H1 (cell line): ENCODE measurements around the gene ITGB2. TPM values are rescaled to one million over a fixed set of nuclear protein-coding genes. Genes with fewer than 3 reads are reported as not detected.

Experiments used
- CTCF ChIA-PET: fragments of 300-600 bp; sonication (Branson Sonifier 250); formaldehyde crosslinking; loops from one replicate; lab custom pipeline; 2021; ENCODE audit not compliant: partially characterized antibody; lab: Charles Lee
- POLR2A ChIA-PET: fragments of 300-600 bp; sonication (Branson Sonifier 250); formaldehyde crosslinking; loops from one replicate; lab custom pipeline; 2021; ENCODE audit warnings: inconsistent platforms; ENCODE audit not compliant: partially characterized antibody; lab: Charles Lee
- DNase-seq, 2 experiments: peaks; one replicate each; pipeline versions ENCODE4 v3.0.0 to v3.0.0-alpha.2; 2010 to 2022; ENCODE audit warnings: low spot score in 2 of 2, low read depth in 1 of 2, mixed read lengths in 1 of 2
- FAIRE-seq: peaks from 2 replicates; lab custom pipeline; 2011; peaks lifted over from hg19 to GRCh38; lab: Jason Lieb, UNC
- H2AFZ ChIP-seq: 2 replicates; pipeline ENCODE4 v1.8.1; 2012; ENCODE audit warnings: low read length, inconsistent platforms
- H2AK5ac ChIP-seq: 2 replicates; pipeline ENCODE4 v1.6.1; 2013; ENCODE audit warnings: low read depth, low read length
- H2BK120ac ChIP-seq: replicated peaks from 2 replicates; pipeline ENCODE3; 2013; ENCODE audit warnings: low read depth, low read length, inconsistent platforms
- H2BK12ac ChIP-seq: 2 replicates; pipeline ENCODE4 v1.6.1; 2013; ENCODE audit warnings: low read depth, low read length
- H2BK15ac ChIP-seq: 2 replicates; pipeline ENCODE4 v1.6.1; 2013; ENCODE audit warnings: low read length
- H2BK20ac ChIP-seq: 2 replicates; pipeline ENCODE4 v1.6.1; 2013; ENCODE audit warnings: low read length
- H2BK5ac ChIP-seq: 2 replicates; pipeline ENCODE4 v1.6.1; 2013; ENCODE audit warnings: low read depth, low read length
- H3K14ac ChIP-seq: 2 replicates; pipeline ENCODE4 v1.6.1; 2013; ENCODE audit warnings: inconsistent platforms; ENCODE audit not compliant: insufficient read length
- H3K18ac ChIP-seq: 2 replicates; pipeline ENCODE4 v1.6.1; 2013; ENCODE audit warnings: low read length; ENCODE audit errors: extremely low read depth
- H3K23ac ChIP-seq: 2 replicates; pipeline ENCODE4 v1.6.1; 2013; ENCODE audit warnings: inconsistent platforms; ENCODE audit not compliant: insufficient read length
- H3K23me2 ChIP-seq: 2 replicates; pipeline ENCODE4 v1.6.1; 2013; ENCODE audit warnings: low read depth, low read length
- H3K27ac ChIP-seq: 2 replicates; pipeline ENCODE4 v1.6.1; 2011; ENCODE audit warnings: low read depth, low read length, inconsistent platforms
- H3K27me3 ChIP-seq, 4 experiments: replicated peaks in 1 of 4; 1 replicate in 1 of 4; 2 replicates in 3 of 4; pipeline versions ENCODE4 v1.6.1 to v1.8.1; 2011 to 2013; ENCODE audit warnings: low read length in 3 of 4, mild to moderate bottlenecking in 3 of 4, inconsistent platforms in 2 of 4, mixed read lengths in 2 of 4, moderate library complexity in 1 of 4; ENCODE audit not compliant: control insufficient read depth in 3 of 4, insufficient read depth in 3 of 4; ENCODE audit errors: extremely low read depth in 1 of 4
- H3K36me3 ChIP-seq, 4 experiments: 2 replicates each; pipeline versions ENCODE4 v1.6.1 to v1.8.1; 2011 to 2013; ENCODE audit warnings: mild to moderate bottlenecking in 4 of 4, low read length in 3 of 4, moderate library complexity in 2 of 4, control low read depth in 1 of 4, inconsistent platforms in 1 of 4; ENCODE audit not compliant: insufficient read depth in 4 of 4, control insufficient read depth in 2 of 4
- H3K4ac ChIP-seq: replicated peaks from 2 replicates; pipeline ENCODE3; 2013; ENCODE audit warnings: low read length, low read depth, mixed read lengths, inconsistent platforms; ENCODE audit not compliant: insufficient read length
- H3K4me1 ChIP-seq, 4 experiments: replicated peaks in 1 of 4; 1 replicate in 1 of 4; 2 replicates in 3 of 4; pipeline versions ENCODE4 v1.6.1 to v1.8.1; 2011 to 2013; ENCODE audit warnings: low read length in 3 of 4, inconsistent platforms in 2 of 4, mixed read lengths in 1 of 4; ENCODE audit not compliant: insufficient read depth in 4 of 4, control insufficient read depth in 3 of 4
- H3K4me2 ChIP-seq, 2 experiments: 2 replicates each; pipeline versions ENCODE4 v1.6.1 to v1.8.1; 2011 to 2013; ENCODE audit warnings: low read depth in 2 of 2, low read length in 2 of 2, control low read depth in 1 of 2, inconsistent platforms in 1 of 2, mild to moderate bottlenecking in 1 of 2; ENCODE audit not compliant: insufficient read depth in 1 of 2
- H3K4me3 ChIP-seq, 4 experiments: fragments of 200-600, 300-600 bp in 1 of 4; sonication (generic), shearing (Covaris generic), sonication (Bioruptor Twin) in 1 of 4; 2 replicates each; pipeline versions ENCODE4 v1.5.1 to v1.8.1; 2011 to 2016; ENCODE audit warnings: low read length in 4 of 4, low read depth in 3 of 4, control low read depth in 2 of 4, inconsistent platforms in 2 of 4, mild to moderate bottlenecking in 2 of 4, mixed read lengths in 1 of 4, moderate library complexity in 1 of 4; ENCODE audit not compliant: insufficient read depth in 2 of 4; ENCODE audit errors: extremely low read depth in 1 of 4
- H3K56ac ChIP-seq: replicated peaks from 2 replicates; pipeline ENCODE3; 2013; ENCODE audit warnings: low read depth, mild to moderate bottlenecking, mixed read lengths, low read length, inconsistent platforms; ENCODE audit not compliant: insufficient read length
- H3K79me1 ChIP-seq: 2 replicates; pipeline ENCODE4 v1.6.1; 2013; ENCODE audit warnings: low read depth, low read length, control low read depth
- H3K79me2 ChIP-seq, 2 experiments: 2 replicates each; pipeline versions ENCODE4 v1.6.1 to v1.8.1; 2012 to 2013; ENCODE audit warnings: low read length in 2 of 2, mild to moderate bottlenecking in 2 of 2, inconsistent platforms in 1 of 2; ENCODE audit not compliant: insufficient read depth in 2 of 2, control insufficient read depth in 1 of 2
- H3K9ac ChIP-seq, 4 experiments: replicated peaks in 1 of 4; 1 replicate in 1 of 4; 2 replicates in 3 of 4; pipeline versions ENCODE4 v1.6.1 to v1.8.1; 2011 to 2013; ENCODE audit warnings: low read depth in 3 of 4, low read length in 3 of 4, control low read depth in 2 of 4, mild to moderate bottlenecking in 2 of 4, moderate library complexity in 2 of 4, inconsistent platforms in 1 of 4; ENCODE audit errors: extremely low read depth in 1 of 4
- H3K9me3 ChIP-seq, 2 experiments: 2 replicates each; pipeline versions ENCODE4 v1.6.1 to v1.8.1; 2012 to 2013; ENCODE audit warnings: mild to moderate bottlenecking in 2 of 2, moderate library complexity in 2 of 2, control low read depth in 1 of 2, inconsistent platforms in 1 of 2, low read depth in 1 of 2, low read length in 1 of 2, mixed read lengths in 1 of 2; ENCODE audit not compliant: insufficient read depth in 2 of 2
- H4K20me1 ChIP-seq, 2 experiments: replicated peaks in 1 of 2; 2 replicates each; pipeline versions ENCODE3 to v1.8.1; 2011 to 2013; ENCODE audit warnings: inconsistent platforms in 2 of 2, low read length in 2 of 2, mild to moderate bottlenecking in 1 of 2; ENCODE audit not compliant: insufficient read depth in 2 of 2, control insufficient read depth in 1 of 2
- H4K5ac ChIP-seq: 2 replicates; pipeline ENCODE4 v1.6.1; 2013; ENCODE audit warnings: low read length, low read depth, mixed read lengths, inconsistent platforms; ENCODE audit not compliant: insufficient read length
- H4K8ac ChIP-seq: 2 replicates; pipeline ENCODE4 v1.8.0; 2013; ENCODE audit warnings: mild to moderate bottlenecking, moderate library complexity, low read length, inconsistent platforms; ENCODE audit not compliant: insufficient read depth; ENCODE audit errors: extremely low read depth
- H4K91ac ChIP-seq: replicated peaks from 2 replicates; pipeline ENCODE3; 2013; ENCODE audit warnings: low read length, mixed read lengths, inconsistent platforms; ENCODE audit not compliant: insufficient read length
- BACH1 ChIP-seq: IDR thresholded peaks from 2 replicates; pipeline ENCODE4 v1.6.1; 2012; ENCODE audit warnings: low read length, improper control_type of control experiment
- CBX5 ChIP-seq: fragments of 300-800, 300-1000 bp; sonication (generic); IDR thresholded peaks from 2 replicates; pipeline ENCODE4 v1.7.1; 2016; ENCODE audit warnings: antibody characterized with exemption, low read length, low read depth
- CBX8 ChIP-seq: fragments of 300-800, 300-1000 bp; sonication (generic); IDR thresholded peaks from 2 replicates; pipeline ENCODE4 v1.7.1; 2016; ENCODE audit warnings: low read depth, low read length, borderline replicate concordance
- CREB1 ChIP-seq: IDR thresholded peaks from 2 replicates; pipeline ENCODE4 v1.6.1; 2012; ENCODE audit warnings: inconsistent platforms
- GABPA ChIP-seq: IDR thresholded peaks from 2 replicates; pipeline ENCODE4 v1.6.1; 2011; ENCODE audit warnings: mild to moderate bottlenecking, low read length, moderate library complexity, borderline replicate concordance; ENCODE audit not compliant: insufficient read depth
- GTF2F1 ChIP-seq: IDR thresholded peaks from 2 replicates; pipeline ENCODE4 v1.6.1; 2012; ENCODE audit warnings: low read depth, low read length, improper control_type of control experiment, borderline replicate concordance
- KDM1A ChIP-seq: fragments of 200-600, 300-600 bp; sonication (generic); IDR thresholded peaks from 2 replicates; pipeline ENCODE4 v1.7.1; 2016; ENCODE audit warnings: mild to moderate bottlenecking, low read length, borderline replicate concordance
- MAFK ChIP-seq: IDR thresholded peaks from 2 replicates; pipeline ENCODE4 v1.6.1; 2012; ENCODE audit warnings: low read depth, mild to moderate bottlenecking, improper control_type of control experiment, low read length
- POLR2AphosphoS5 ChIP-seq: IDR thresholded peaks from 2 replicates; pipeline ENCODE4 v1.6.1; 2011; ENCODE audit warnings: low read depth, low read length
- RBBP5 ChIP-seq: IDR thresholded peaks from 2 replicates; pipeline ENCODE4 v1.7.1; 2012; ENCODE audit warnings: low read depth, mild to moderate bottlenecking, inconsistent platforms, low read length, moderate library complexity, borderline replicate concordance
- YY1 ChIP-seq: IDR thresholded peaks from 2 replicates; pipeline ENCODE4 v1.6.1; 2011; ENCODE audit warnings: low read depth, mild to moderate bottlenecking, low read length
- ZNF274 ChIP-seq: IDR thresholded peaks from 2 replicates; pipeline ENCODE4 v1.7.0; 2012; ENCODE audit warnings: low read length, borderline replicate concordance; ENCODE audit errors: extremely low read depth
- WGBS, 2 experiments: shearing (Covaris generic) in 1 of 2; methylation state at CpG; one replicate each; pipeline versions ENCODE4 v1.1.6 to v1.1.7; 2013 to 2015; ENCODE audit warnings: low lambda C conversion rate in 2 of 2, mixed read lengths in 2 of 2, inconsistent platforms in 1 of 2, low coverage in 1 of 2, missing lambda C conversion rate in 1 of 2; ENCODE audit not compliant: insufficient replicate concordance in 2 of 2, insufficient coverage in 1 of 2, insufficient read length in 1 of 2; ENCODE audit errors: extremely low coverage in 1 of 2, missing lambda C conversion rate in 1 of 2; 5-methylcytosine and 5-hydroxymethylcytosine counted together
- polyA plus RNA-seq, 7 experiments: library from polyadenylated mRNA; depleted of rRNA in 3 of 7; stranded (reverse) in 5 of 7; unstranded in 2 of 7; fragments of >200 nt in 5 of 7; fragments of 200-250 nt in 2 of 7; gene quantifications; 1 replicate in 5 of 7; 2 replicates in 1 of 7; 4 replicates in 1 of 7; pipeline versions ENCODE4 v1.2.1 to v1.2.3, GENCODE V29; 2011 to 2013; ENCODE audit warnings: missing spikeins in 2 of 7, mixed read lengths in 2 of 7
- total RNA-seq: library from RNA; stranded (reverse); fragmentation: NEBNext Ultra II Directional; extraction: Animal tissue kit (Norgen Biotek cat#: 25700); gene quantifications from 2 replicates; pipeline ENCODE4 v1.2.1, GENCODE V29; 2021

ITGB2 gene
- total and polyA plus RNA-seq, 2 of the 8 experiments (the other 6 are each of a cell fraction or from before 2014, with no cell fraction given) = 0.24 to 0.63 TPM

- Histone ChIP-seq H3K4ac (no peak overlapping the region), H3K9ac (no peak overlapping the region), H3K27ac (no peak overlapping the region), H2AFZ (no peak overlapping the region), H3K18ac (no peak overlapping the region), H4K20me1 (peaks cover 21 to 46% of the 10 kb centered on the region in 2 experiments), H3K79me1 (peaks cover 24% of the 10 kb centered on the region), H3K79me2 (peaks cover 45 to 72% of the 10 kb centered on the region in 2 experiments), H2BK5ac (no peak overlapping the region), H4K8ac (no peak overlapping the region), H3K36me3 (no peaks in the 10 kb centered on the region; a peak in 1 of 8 replicates), H3K27me3 (peaks cover 0 to 19% (median 14%) of the 10 kb centered on the region in 4 experiments; a peak in 4 of 7 replicates), H2AK5ac (0 out of 2 replicates have a peak overlapping the region, but pooled peaks have one; percentile 56), H3K4me1 (peaks cover 6 to 19% (median 14%) of the 10 kb centered on the region in 4 experiments), H3K4me3 (no peak overlapping the region), H3K9me3 (no peaks in the 10 kb centered on the region), H2BK20ac (no peak overlapping the region), H3K14ac (no peak overlapping the region), H2BK12ac (no peak overlapping the region; the same call in 1 of the 2 replicates), H4K5ac (no peak overlapping the region), H3K23ac (no peak overlapping the region), H2BK15ac (0 out of 2 replicates have a peak overlapping the region, but pooled peaks have one; percentile 25), H2BK120ac (no peak overlapping the region), H3K4me2 (no peak overlapping the region; a peak in 1 of 4 replicates), H4K91ac (no peak overlapping the region), H3K56ac (no peak overlapping the region), H3K23me2 (peaks cover 22% of the 10 kb centered on the region)
- POLR2A ChIA-PET = interaction anchor here (1.7 to 3.7 kb wide), 2 partner anchors 10 to 70 kb away, joined by 6 to 16 read pairs; partner anchors contain the start of gene UBE2G2
- no peak for FAIRE-seq
- DNase-seq = no peak
- WGBS, 2 experiments = 85% methylated on average over 10 of the region's 10 CpGs; no CpG with 5 or more reads in 1 of the 2 experiments
- CTCF ChIA-PET = interaction anchor here (1.1 kb wide), 1 partner anchor 100 kb away, joined by 3 read pairs; no protein-coding TSS in a partner anchor
- TF ChIP-seq RBBP5 (no peak), KDM1A (no peak), CBX5 (no peak), CBX8 (no peak), ZNF274 (no peak), CREB1 (no peak), GABPA (no peak), MAFK (no peak), GTF2F1 (no peak), YY1 (no peak), POLR2AphosphoS5 (no peak), BACH1 (no peak)
Observed at GRCh38 chr21:44870748-44871495, 49.8 kb downstream of the ITGB2 start.
